ENCODE results near the gene SHISAL1.

DNA sequence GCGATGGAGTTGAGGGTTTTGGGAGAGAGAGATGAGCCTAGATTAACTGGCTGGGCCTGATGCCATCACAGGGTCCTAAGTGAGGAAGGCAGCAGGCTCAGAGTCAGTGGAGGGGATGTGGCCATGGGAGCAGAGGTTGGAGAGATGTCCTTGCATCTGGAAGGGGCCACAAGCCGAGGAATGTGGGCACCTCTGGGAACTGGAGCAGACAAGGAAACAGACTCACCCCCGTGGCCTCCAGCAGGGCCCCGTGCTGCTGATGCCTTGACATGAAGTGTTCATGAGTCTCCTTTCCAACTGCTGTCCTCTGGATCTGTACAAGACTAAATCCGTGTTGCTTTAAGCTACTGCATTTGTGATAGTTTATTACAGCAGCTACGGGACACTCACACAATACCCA is 49.2 kb downstream of the SHISAL1 start:
- TF ChIP-seq, protein P1, sequence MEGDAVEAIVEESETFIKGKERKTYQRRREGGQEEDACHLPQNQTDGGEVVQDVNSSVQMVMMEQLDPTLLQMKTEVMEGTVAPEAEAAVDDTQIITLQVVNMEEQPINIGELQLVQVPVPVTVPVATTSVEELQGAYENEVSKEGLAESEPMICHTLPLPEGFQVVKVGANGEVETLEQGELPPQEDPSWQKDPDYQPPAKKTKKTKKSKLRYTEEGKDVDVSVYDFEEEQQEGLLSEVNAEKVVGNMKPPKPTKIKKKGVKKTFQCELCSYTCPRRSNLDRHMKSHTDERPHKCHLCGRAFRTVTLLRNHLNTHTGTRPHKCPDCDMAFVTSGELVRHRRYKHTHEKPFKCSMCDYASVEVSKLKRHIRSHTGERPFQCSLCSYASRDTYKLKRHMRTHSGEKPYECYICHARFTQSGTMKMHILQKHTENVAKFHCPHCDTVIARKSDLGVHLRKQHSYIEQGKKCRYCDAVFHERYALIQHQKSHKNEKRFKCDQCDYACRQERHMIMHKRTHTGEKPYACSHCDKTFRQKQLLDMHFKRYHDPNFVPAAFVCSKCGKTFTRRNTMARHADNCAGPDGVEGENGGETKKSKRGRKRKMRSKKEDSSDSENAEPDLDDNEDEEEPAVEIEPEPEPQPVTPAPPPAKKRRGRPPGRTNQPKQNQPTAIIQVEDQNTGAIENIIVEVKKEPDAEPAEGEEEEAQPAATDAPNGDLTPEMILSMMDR (IDR thresholded peaks at IDR 0.05; ENCODE audit: low read length) = no peak
- no peak for TF ChIP-seq EZH2 (IDR thresholded peaks at IDR 0.05; ENCODE audit: borderline replicate concordance, low read length)
